ENCODE data around the gene KRTAP12-4.

The KRTAP12-4 gene

DNA sequence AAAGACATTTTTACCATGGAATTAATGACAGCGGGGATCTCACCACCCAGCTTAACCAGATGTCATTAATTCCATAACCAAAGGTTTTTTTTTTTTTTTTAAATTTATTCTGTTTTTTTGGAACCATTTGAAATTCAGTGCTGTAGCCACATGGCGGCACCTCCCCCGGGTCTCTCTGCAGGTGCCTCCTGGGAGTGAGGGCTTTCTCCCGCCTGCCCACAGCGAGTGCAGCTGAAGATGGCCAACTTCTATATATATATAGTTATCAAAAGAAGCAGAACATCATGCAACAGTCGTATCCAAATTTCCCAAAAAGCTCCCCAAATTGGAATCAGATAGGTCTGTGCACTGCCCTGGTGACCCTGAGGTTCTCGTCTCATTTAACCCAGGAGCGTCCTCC, 39.0 kb downstream of the KRTAP12-4 start:
- Histone ChIP-seq H3K36me3 (ENCODE audit: insufficient read depth, low read length) (no peaks in the 10 kb centered on the region), H3K27ac (ENCODE audit: low read length) (no peak overlapping the region), H4K20me1 (ENCODE audit: insufficient read depth, low read length) (no peaks in the 10 kb centered on the region), H3K4me1 (ENCODE audit: insufficient read depth, low read length) (no peaks in the 10 kb centered on the region), H3K79me2 (ENCODE audit: insufficient read depth, low read length) (no peaks in the 10 kb centered on the region), H3K4me3 (ENCODE audit: low read depth in 1 of 2, low read length in 2 of 2) (no peak overlapping the region), H3K27me3 (ENCODE audit: insufficient read depth, low read length, poor library complexity) (no peaks in the 10 kb centered on the region), H2AFZ (ENCODE audit: low read depth, low read length) (no peak overlapping the region), H3K9me3 (ENCODE audit: insufficient read depth, low read length, severe bottlenecking) (peaks cover 24% of the 10 kb centered on the region), H3K9ac (ENCODE audit: low read depth, low read length) (no peak overlapping the region), H3K4me2 (ENCODE audit: insufficient read depth, low read length) (no peak overlapping the region)
- no peak for DNase-seq
- TF ChIP-seq EZH2 (IDR thresholded peaks at IDR 0.05; ENCODE audit: borderline replicate concordance, low read depth, low read length, severe bottlenecking): no peak
- TF ChIP-seq, protein P1, sequence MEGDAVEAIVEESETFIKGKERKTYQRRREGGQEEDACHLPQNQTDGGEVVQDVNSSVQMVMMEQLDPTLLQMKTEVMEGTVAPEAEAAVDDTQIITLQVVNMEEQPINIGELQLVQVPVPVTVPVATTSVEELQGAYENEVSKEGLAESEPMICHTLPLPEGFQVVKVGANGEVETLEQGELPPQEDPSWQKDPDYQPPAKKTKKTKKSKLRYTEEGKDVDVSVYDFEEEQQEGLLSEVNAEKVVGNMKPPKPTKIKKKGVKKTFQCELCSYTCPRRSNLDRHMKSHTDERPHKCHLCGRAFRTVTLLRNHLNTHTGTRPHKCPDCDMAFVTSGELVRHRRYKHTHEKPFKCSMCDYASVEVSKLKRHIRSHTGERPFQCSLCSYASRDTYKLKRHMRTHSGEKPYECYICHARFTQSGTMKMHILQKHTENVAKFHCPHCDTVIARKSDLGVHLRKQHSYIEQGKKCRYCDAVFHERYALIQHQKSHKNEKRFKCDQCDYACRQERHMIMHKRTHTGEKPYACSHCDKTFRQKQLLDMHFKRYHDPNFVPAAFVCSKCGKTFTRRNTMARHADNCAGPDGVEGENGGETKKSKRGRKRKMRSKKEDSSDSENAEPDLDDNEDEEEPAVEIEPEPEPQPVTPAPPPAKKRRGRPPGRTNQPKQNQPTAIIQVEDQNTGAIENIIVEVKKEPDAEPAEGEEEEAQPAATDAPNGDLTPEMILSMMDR (IDR thresholded peaks at IDR 0.05; ENCODE audit: borderline replicate concordance, extremely low read depth, low read length, poor library complexity, severe bottlenecking): no peak
- ATAC-seq (ENCODE audit: insufficient read depth, low read depth): no peak

DNA sequence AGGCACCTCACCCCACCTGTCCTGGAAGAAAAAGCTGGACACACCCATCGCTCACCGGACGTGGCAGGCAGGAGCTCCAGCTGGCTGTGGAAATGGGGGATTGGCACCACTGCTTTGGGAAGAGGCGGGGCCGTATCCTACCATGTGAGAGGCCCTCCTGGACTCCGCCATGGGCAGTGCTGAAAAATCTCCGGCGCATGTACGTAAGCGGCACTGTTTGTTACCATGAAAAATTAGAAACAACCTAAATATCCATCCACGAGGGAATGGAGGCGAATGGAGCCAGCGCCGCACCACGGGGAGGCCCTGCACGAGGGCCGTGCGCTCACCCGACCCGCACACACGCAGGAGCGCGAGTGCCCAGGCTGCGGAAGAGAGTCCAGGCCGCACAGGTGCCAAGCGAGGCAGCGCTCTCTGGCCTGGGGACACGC, 39.5 kb downstream of the KRTAP12-4 start:
- Histone ChIP-seq H3K27me3 (ENCODE audit: insufficient read depth, low read length, poor library complexity) (no peaks in the 10 kb centered on the region), H2AFZ (ENCODE audit: low read depth, low read length) (no peak overlapping the region), H3K4me1 (ENCODE audit: insufficient read depth, low read length) (no peaks in the 10 kb centered on the region), H3K9ac (ENCODE audit: low read depth, low read length) (no peak overlapping the region), H3K4me3 (ENCODE audit: low read depth in 1 of 2, low read length in 2 of 2) (no peak overlapping the region), H4K20me1 (ENCODE audit: insufficient read depth, low read length) (no peaks in the 10 kb centered on the region), H3K79me2 (ENCODE audit: insufficient read depth, low read length) (no peaks in the 10 kb centered on the region), H3K36me3 (ENCODE audit: insufficient read depth, low read length) (no peaks in the 10 kb centered on the region), H3K4me2 (ENCODE audit: insufficient read depth, low read length) (no peak overlapping the region), H3K27ac (ENCODE audit: low read length) (no peak overlapping the region), H3K9me3 (ENCODE audit: insufficient read depth, low read length, severe bottlenecking) (peaks cover 24% of the 10 kb centered on the region)
- TF ChIP-seq EZH2 (IDR thresholded peaks at IDR 0.05; ENCODE audit: borderline replicate concordance, low read depth, low read length, severe bottlenecking): no peak
- TF ChIP-seq, protein P1 (IDR thresholded peaks at IDR 0.05; ENCODE audit: borderline replicate concordance, extremely low read depth, low read length, poor library complexity, severe bottlenecking): no peak
- no peak for DNase-seq
- no peak for ATAC-seq (ENCODE audit: insufficient read depth, low read depth)

DNA sequence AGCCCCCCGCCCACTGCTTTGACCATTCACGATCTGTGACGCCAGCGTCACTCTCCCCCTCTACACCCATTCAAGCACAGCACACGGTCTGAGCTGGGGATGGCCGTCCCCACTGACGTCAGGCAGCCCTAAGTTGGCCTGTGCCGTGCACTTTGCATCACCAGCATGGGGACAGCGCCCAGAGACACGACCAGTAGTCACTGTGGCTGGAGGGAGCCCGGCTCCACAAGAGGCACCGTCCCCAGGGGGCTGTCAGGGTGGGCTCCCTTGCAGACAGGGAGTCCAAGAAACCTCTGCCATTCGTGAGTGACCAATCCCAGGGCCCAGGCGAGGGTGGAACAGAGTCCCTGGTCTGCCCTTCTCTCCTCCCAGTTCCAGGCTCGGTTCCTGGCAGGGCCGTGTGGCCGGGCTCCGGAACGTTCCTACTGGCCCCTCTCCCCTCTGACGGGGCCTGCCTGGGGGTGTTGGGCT, 40.3 kb downstream of the KRTAP12-4 start:
- Histone ChIP-seq H3K9me3 (ENCODE audit: insufficient read depth, low read length, severe bottlenecking) (peaks cover 21% of the 10 kb centered on the region), H2AFZ (ENCODE audit: low read depth, low read length) (no peak overlapping the region), H3K4me1 (ENCODE audit: insufficient read depth, low read length) (no peaks in the 10 kb centered on the region), H3K4me3 (ENCODE audit: low read depth in 1 of 2, low read length in 2 of 2) (no peak overlapping the region), H3K9ac (ENCODE audit: low read depth, low read length) (no peak overlapping the region), H3K79me2 (ENCODE audit: insufficient read depth, low read length) (no peaks in the 10 kb centered on the region), H3K27me3 (ENCODE audit: insufficient read depth, low read length, poor library complexity) (no peaks in the 10 kb centered on the region), H3K4me2 (ENCODE audit: insufficient read depth, low read length) (no peak overlapping the region), H3K27ac (ENCODE audit: low read length) (no peak overlapping the region), H4K20me1 (ENCODE audit: insufficient read depth, low read length) (no peaks in the 10 kb centered on the region), H3K36me3 (ENCODE audit: insufficient read depth, low read length) (no peaks in the 10 kb centered on the region)
- ATAC-seq (ENCODE audit: insufficient read depth, low read depth) (no peak), DNase-seq (no peak)
- TF ChIP-seq, protein P1 (IDR thresholded peaks at IDR 0.05; ENCODE audit: borderline replicate concordance, extremely low read depth, low read length, poor library complexity, severe bottlenecking): no peak
- no peak for TF ChIP-seq EZH2 (IDR thresholded peaks at IDR 0.05; ENCODE audit: borderline replicate concordance, low read depth, low read length, severe bottlenecking)
